OCI-LY7 (cell line): Measurements from ENCODE around the gene FCHSD2. TPM values are rescaled to one million over a fixed set of nuclear protein-coding genes. Genes with fewer than 3 reads are reported as not detected.

ENCODE experiments used
- BruUV-seq: library from RNA; stranded (reverse); fragments of 400-500 nt; replicated peaks from 2 replicates; lab custom pipeline; 2021; lab: Mats Ljungman, UMichigan
- CTCF ChIA-PET: fragments of 300-600 bp; sonication (Branson Sonifier 250); formaldehyde crosslinking; loops from one replicate; lab custom pipeline; 2022; ENCODE audit warnings: antibody characterized with exemption; ENCODE audit not compliant: unreplicated experiment; lab: Charles Lee
- POLR2A ChIA-PET: fragments of 300-600 bp; sonication (Branson Sonifier 250); formaldehyde crosslinking; loops from one replicate; lab custom pipeline; 2022; ENCODE audit warnings: antibody characterized with exemption; lab: Charles Lee
- DNase-seq: peaks from one replicate; pipeline ENCODE4 v3.0.0-alpha.2; 2015; ENCODE audit warnings: low spot score
- H2AFZ ChIP-seq: fragments of 200-600 bp; sonication (generic), shearing (Covaris generic); 2 replicates; pipeline ENCODE4 v1.6.1; 2014; ENCODE audit warnings: mild to moderate bottlenecking, antibody characterized with exemption, low read length, moderate library complexity
- H3K27ac ChIP-seq: fragments of 200-600 bp; sonication (generic); 2 replicates; pipeline ENCODE4 v1.5.1; 2014; ENCODE audit warnings: mixed run types, low read depth, mild to moderate bottlenecking, moderate library complexity, low read length, inconsistent platforms; ENCODE audit not compliant: poor library complexity, severe bottlenecking
- H3K36me3 ChIP-seq: fragments of 200-600 bp; sonication (generic); 2 replicates; pipeline ENCODE4 v1.6.1; 2014; ENCODE audit warnings: mild to moderate bottlenecking, antibody characterized with exemption, low read length, moderate library complexity, mixed read lengths; ENCODE audit not compliant: insufficient read depth
- H3K4me1 ChIP-seq: fragments of 200-600 bp; sonication (generic); 2 replicates; pipeline ENCODE4 v1.5.1; 2014; ENCODE audit warnings: mild to moderate bottlenecking, low read length; ENCODE audit not compliant: insufficient read depth, poor library complexity, severe bottlenecking
- H3K4me2 ChIP-seq: fragments of 200-600 bp; sonication (generic); 2 replicates; pipeline ENCODE4 v1.6.1; 2014; ENCODE audit warnings: mild to moderate bottlenecking, low read length
- H3K4me3 ChIP-seq: fragments of 200-600 bp; sonication (generic); 2 replicates; pipeline ENCODE4 v1.5.1; 2014; ENCODE audit warnings: mild to moderate bottlenecking, low read depth, low read length; ENCODE audit not compliant: poor library complexity, severe bottlenecking
- H3K79me2 ChIP-seq: fragments of 200-600 bp; sonication (generic); 2 replicates; pipeline ENCODE4 v1.6.1; 2016; ENCODE audit warnings: low read depth, mild to moderate bottlenecking, low read length, moderate library complexity, mixed read lengths; ENCODE audit not compliant: insufficient read depth
- H3K9me2 ChIP-seq: fragments of 200-600 bp; sonication (generic); 2 replicates; pipeline ENCODE4 v1.6.1; 2016; ENCODE audit warnings: mild to moderate bottlenecking, low read length, mixed read lengths; ENCODE audit not compliant: insufficient read depth
- H3K9me3 ChIP-seq: fragments of 200-600 bp; sonication (generic); 2 replicates; pipeline ENCODE4 v1.6.1; 2014; ENCODE audit warnings: mild to moderate bottlenecking, mixed run types, low read length, mixed read lengths
- H4K20me1 ChIP-seq: fragments of 200-600 bp; sonication (generic); 2 replicates; pipeline ENCODE4 v1.6.1; 2014; ENCODE audit warnings: mild to moderate bottlenecking, antibody characterized with exemption, low read length, moderate library complexity, mixed read lengths; ENCODE audit not compliant: insufficient read depth
- EZH2phosphoT487 ChIP-seq: fragments of 200-600 bp; sonication (generic); IDR thresholded peaks from 2 replicates; pipeline ENCODE4 v1.6.1; 2018; ENCODE audit warnings: low read depth, borderline replicate concordance, mild to moderate bottlenecking, mixed run types, antibody characterized with exemption, low read length, moderate library complexity, mixed read lengths
- intact Hi-C: fragments of 100-400 bp; cut with micrococcal nuclease; formaldehyde crosslinking; loops from one replicate; pipeline ENCODE4 v1.10.0; 2022; ENCODE audit not compliant: unreplicated experiment
- total RNA-seq, 2 experiments: library from RNA; depleted of rRNA in 1 of 2; stranded (reverse); fragments of >200 nt in 1 of 2; shearing (Covaris generic) in 1 of 2; gene quantifications; 2 replicates each; pipeline ENCODE4 v1.2.3, GENCODE V29; 2014 to 2022
- TF ChIP-seq, protein P1 (sequence below): fragments of 200-600 bp; sonication (generic); conservative IDR thresholded peaks from 2 replicates; pipeline ENCODE4 v1.5.1; 2014; ENCODE audit warnings: mild to moderate bottlenecking, antibody characterized with exemption, low read length, moderate library complexity, mixed read lengths

Gene FCHSD2
- total RNA-seq, 2 experiments from 2014 or later, result 39.0 to 147 TPM

- no peak overlapping the region for H3K27ac ChIP-seq
Observed at GRCh38 chr11:73189723-73190556, 47.8 kb upstream of the FCHSD2 start.

GRCh38 chr11:73189315-73189714, 47.2 kb upstream of the FCHSD2 start:
- Histone ChIP-seq H3K36me3 (no peaks in the 10 kb centered on the region), H3K79me2 (no peaks in the 10 kb centered on the region), H3K9me3 (no peaks in the 10 kb centered on the region), H3K27ac (no peak overlapping the region), H3K4me3 (no peak overlapping the region), H4K20me1 (no peaks in the 10 kb centered on the region), H3K4me2 (peak overlapping the region; percentile 42), H3K9me2 (no peaks in the 10 kb centered on the region), H3K4me1 (peaks cover 17% of the 10 kb centered on the region), H2AFZ (peak overlapping the region; percentile 81; the same call in 1 of the 2 replicates)
- peak; percentile 76 for DNase-seq
- intact Hi-C loops, result no loop called here
- ChIA-PET CTCF (interaction anchor here (1.0 kb wide), 1 partner anchor 100 kb away, joined by 3 read pairs; no protein-coding TSS in a partner anchor), POLR2A (interaction anchor here (0.5 to 1.0 kb wide), 4 partner anchors 45 to 298 kb away, joined by 3 to 4 read pairs (median 4); no protein-coding TSS in a partner anchor)
- no TSS peak for BruUV-seq
- TF ChIP-seq, protein P1, sequence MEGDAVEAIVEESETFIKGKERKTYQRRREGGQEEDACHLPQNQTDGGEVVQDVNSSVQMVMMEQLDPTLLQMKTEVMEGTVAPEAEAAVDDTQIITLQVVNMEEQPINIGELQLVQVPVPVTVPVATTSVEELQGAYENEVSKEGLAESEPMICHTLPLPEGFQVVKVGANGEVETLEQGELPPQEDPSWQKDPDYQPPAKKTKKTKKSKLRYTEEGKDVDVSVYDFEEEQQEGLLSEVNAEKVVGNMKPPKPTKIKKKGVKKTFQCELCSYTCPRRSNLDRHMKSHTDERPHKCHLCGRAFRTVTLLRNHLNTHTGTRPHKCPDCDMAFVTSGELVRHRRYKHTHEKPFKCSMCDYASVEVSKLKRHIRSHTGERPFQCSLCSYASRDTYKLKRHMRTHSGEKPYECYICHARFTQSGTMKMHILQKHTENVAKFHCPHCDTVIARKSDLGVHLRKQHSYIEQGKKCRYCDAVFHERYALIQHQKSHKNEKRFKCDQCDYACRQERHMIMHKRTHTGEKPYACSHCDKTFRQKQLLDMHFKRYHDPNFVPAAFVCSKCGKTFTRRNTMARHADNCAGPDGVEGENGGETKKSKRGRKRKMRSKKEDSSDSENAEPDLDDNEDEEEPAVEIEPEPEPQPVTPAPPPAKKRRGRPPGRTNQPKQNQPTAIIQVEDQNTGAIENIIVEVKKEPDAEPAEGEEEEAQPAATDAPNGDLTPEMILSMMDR, result no peak
- no peak for TF ChIP-seq EZH2phosphoT487

More at GRCh38 chr11:73189723-73190556, 47.8 kb upstream of the FCHSD2 start:
- ChIA-PET CTCF (interaction anchor here (1.0 kb wide), 1 partner anchor 100 kb away, joined by 3 read pairs; no protein-coding TSS in a partner anchor), POLR2A (interaction anchor here (0.6 to 1.0 kb wide), 3 partner anchors 46 to 65 kb away, joined by 3 to 4 read pairs (median 3); no protein-coding TSS in a partner anchor)
- Histone ChIP-seq H3K4me2 (peak overlapping the region; percentile 42), H3K9me2 (no peaks in the 10 kb centered on the region), H4K20me1 (no peaks in the 10 kb centered on the region), H3K4me3 (no peak overlapping the region), H3K36me3 (no peaks in the 10 kb centered on the region), H3K4me1 (peaks cover 15% of the 10 kb centered on the region), H3K9me3 (no peaks in the 10 kb centered on the region), H3K79me2 (no peaks in the 10 kb centered on the region), H2AFZ (peak overlapping the region; percentile 81; the same call in 1 of the 2 replicates)
- no TSS peak for BruUV-seq
- DNase-seq, result no peak
- TF ChIP-seq, protein P1, result no peak
- no peak for TF ChIP-seq EZH2phosphoT487
- intact Hi-C loops, result no loop called here
